GM12872 (cell line): Measurements from ENCODE around the gene RAPGEF3.

ENCODE experiments used
- CTCF ChIP-seq: IDR thresholded peaks from 3 replicates; pipeline ENCODE4 v1.5.1; 2011; ENCODE audit warnings: low read depth, mild to moderate bottlenecking, low read length, moderate library complexity; ENCODE audit not compliant: insufficient read depth

RAPGEF3 gene

DNA sequence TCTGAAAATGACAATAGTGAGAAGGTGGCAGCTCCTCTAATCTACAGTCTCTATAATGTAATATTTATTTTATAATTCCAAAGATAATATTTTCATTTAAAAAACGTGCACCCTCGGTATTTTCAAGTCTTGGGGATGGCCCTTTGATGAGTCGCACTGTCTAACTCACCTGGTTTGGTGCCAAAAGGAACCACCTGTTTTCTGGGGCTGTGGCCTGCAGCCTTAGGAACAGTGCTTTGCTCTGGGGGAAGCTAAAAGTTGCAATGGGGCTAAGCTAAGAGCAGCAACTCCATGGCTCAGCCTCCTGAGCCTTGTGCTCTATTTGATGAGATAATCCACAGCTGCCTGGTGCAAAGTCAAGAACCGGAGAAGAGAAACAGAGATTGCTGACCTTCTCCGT lies 27.0 kb downstream of the RAPGEF3 start:
- TF ChIP-seq CTCF, result no peak

- no peak for TF ChIP-seq CTCF
These were observed 28.3 kb downstream of the RAPGEF3 start for GRCh38 chr12:47730341-47730744.

- TF ChIP-seq CTCF, result no peak
These were observed 29.4 kb downstream of the RAPGEF3 start for GRCh38 chr12:47729233-47729632.

- TF ChIP-seq CTCF, result no peak
These were observed 32.8 kb downstream of the RAPGEF3 start for GRCh38 chr12:47725893-47726292.

DNA sequence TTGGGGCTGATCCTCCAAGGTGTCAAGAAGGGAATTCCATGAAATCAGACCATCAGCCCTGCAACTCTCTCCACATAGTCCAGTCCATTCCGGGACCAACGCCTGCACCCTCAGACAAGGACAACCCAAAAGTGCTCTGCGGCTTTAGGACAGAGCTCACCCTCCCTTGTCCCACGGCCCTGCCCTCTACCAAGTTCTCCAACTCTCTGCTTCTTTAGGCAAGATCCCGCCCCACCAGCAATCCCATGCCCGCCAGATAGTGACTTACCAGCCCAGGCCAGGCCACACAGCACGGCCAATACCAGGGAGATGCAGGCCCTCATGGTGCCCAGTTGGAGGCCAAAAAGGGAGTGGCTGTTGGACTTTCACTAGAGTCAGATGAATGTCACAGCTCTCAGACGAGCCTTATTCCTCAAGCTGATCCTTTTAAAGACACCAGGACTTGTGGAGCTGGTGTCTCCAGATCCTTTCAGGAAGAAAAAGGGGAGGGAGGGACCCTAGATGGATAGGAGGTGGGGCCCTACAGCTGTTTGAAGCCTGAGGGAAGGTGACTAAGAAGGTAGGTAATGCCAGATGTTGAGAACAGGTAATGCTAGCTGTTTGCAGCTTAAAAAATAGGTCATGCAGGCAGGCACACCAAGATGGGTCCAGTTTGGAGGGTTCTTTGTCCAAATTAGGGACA lies 33.4 kb downstream of the RAPGEF3 start, which contains the start of gene ENDOU:
Gene ENDOU, minus strand, starts transcription at position 400 of the 682 bp plus-strand sequence. Its CDS starts 77 bp downstream, at position 323.
- no peak for TF ChIP-seq CTCF

- no peak for TF ChIP-seq CTCF
These were observed 35.6 kb downstream of the RAPGEF3 start for GRCh38 chr12:47722941-47723631.

DNA sequence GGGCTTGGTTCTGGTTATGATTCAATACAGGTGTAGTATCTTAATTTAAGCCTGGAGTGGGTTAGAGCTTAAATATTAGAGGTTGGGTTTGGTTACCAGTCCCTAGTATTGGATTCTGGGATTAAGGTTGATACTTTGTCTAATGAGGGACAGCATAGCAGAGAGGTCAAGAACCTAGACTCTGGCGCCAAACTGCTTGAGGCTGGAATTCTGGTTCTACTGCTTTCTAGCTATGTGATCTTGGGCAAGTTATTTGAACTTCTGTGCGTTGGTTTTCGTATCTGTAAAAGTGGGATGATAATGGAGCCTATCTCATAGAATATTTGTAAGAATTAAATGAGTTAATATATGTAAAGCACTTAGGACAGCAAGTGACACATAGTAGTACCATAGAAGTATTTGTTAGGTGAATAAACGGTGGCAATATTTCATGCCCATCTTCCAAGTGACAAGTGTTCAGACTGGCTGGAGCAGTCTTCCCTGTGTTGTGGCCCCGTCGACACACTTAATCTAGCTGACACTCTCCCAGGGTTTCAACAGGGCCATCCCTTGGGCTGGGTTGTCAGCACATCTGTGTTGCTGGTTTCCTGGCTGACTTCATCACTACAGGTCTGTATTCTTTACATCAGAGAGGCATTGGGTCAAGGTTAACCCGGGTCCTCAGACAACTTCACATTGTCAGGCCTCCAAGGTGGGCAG lies 36.4 kb downstream of the RAPGEF3 start:
- no peak for TF ChIP-seq CTCF
